GM18861 (cell line): Measurements from ENCODE around the gene PGM2.

Experiments
- ATAC-seq: cut with Tn5 transposase; IDR thresholded peaks from one replicate; pipeline ENCODE4 v1.9.1; 2021; ENCODE audit not compliant: unreplicated experiment

PGM2 gene

DNA sequence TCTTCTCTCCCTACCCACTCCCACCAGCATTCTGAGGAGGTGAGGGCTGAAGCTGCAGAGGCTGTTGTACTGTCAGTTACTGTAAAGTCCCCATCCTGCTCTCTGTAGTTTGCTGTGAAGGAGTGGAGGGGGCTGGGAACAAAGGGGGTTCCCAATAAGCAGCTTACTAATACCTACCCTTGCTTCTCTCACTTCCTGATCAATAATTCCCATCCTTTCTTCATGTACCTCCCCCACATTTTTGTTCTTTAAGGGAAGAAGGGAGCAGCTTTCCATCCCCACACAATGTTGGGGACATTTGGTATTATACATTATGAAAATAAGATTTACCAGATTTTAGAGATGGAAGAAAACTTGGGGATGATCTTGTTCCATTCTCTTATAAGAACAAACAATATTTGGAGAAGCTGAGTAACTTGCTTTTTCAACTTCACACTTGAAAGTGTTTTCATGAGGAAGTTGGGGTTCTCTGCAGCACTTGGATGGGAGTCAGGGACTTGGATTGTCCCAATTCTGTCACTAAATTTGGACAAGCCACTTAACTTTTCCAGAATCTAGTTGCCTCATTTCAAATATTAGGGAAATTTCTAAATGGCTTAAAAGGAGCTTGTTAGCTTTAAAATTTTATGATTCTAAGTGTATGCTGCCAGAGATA lies 69.8 kb downstream of the PGM2 start:
- no peak for ATAC-seq

DNA sequence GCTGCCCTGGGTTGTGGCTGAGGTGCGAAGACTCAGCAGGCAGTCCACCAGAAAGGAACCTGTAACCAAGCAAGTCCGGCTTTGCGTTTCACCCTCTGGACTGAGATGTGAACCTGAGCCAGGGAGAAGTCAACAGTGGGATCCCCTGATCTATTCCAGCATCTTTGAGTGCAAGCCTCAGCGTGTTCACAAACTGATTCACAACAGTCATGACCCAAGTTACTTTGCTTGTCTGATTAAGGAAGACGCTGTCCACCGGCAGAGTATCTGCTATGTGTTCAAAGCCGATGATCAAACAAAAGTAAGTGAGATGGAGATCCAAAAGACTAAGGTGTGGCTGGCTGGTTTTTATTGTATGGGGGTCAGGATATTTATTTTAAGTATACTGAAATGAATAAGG lies 75.7 kb downstream of the PGM2 start:
- no peak for ATAC-seq

DNA sequence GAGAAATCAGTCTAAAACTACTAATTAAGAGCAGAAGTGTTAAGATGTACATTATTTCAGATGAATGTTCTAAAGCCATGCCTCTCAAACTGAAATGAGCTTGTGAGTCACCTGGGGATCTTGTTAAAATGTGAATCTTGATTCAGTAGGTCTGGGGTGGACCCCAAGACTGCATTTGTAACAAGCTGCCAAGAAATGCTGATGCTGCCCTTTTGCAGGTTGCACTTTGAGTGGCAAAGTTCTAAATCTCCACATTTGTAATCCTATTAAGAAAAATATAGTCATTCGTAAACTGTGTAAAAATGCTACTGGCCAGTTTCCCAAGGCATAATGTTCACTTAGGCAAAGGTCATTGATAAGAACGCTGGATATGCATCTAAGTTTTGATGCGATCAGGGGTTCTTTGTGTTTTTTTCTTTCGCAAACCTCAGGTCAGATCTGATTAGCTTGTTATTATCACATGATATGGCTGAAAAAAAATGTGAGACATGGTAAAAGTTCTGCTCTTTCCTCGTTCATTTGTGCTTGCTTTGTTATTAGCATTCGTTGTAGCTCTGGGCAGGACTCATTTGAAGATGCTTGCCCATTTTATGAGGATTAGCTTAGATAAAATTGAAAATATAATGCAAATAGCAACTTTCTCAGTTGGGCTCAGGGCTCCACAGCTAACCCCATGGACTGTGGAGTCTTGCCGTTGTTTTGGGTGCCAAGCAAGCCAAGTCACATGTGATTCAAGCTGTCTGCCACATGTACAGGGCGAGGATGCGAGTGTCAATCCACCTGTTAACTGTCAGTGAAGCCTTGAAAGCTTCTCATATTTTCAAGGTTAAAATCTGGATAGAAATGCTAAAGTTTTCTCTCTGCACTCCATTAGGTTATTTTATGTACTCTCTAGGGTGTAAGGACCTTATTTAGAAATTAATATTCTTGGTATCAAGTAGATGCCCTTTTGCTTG lies 76.5 kb downstream of the PGM2 start:
- no peak for ATAC-seq

DNA sequence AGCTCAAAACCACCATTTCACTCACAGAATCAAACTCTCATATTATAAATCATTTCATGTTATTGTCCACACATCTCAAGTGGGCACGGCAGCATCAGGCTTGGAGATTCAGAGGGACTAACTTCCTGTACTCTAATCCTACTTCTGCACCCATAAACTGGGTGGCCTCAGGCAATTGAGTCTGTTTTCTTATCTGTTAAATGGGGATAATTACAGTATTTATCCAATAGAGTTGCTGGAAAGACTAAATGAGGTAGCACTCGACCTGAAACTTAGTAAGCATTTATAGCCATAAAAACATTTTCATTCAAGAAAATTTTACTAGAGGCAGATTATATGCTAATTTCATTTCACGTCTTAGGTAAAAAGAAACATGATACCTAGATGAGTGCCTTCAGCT lies 77.4 kb downstream of the PGM2 start:
- no peak for ATAC-seq

DNA sequence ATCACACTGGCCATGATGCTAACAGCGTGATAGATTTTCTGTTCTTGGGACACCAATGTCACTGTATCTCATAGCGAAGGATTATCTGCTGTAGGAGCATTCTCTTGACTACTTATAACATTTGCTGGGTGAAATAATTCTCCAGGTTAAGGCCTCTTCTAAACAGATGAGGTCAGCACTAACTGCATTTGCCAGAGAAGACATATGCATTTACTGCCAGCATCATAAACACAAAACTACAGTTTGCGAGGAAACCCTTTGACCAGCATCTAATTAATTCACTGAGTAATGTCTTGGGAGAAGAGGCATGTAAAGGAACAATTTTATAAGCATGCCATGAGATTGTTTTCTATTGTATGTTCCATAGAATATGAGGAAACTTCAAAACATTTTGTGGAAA lies 78.3 kb downstream of the PGM2 start:
- no peak for ATAC-seq

DNA sequence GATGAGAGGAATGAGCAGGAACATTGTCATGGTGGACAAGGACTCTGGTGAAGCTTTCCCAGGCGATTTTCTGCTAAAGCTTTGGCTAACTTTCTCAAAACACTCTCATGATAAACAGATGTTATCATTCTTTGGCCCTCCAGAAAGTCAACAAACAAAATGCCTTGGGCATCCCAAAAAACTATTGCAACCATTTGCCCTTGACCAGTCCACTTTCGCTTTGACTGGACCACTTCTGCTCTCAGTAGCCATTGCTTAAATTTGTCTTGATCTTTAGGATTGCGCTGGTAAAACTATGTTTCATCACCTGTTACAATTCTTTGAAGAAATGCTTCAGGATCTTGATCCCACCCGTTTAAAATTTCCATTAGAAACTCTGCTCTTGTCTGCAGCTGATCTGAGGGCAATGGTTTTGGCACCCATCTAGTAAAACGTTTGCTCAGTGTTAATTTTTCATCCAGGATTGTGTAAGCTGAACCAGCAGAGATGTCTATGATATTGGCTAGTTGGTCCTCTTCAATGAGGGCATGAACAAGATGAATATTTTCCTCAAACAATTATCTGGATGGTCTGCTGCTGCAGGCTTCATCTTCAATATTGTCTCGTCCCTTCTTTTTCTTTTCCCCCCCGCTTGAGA lies 79.2 kb downstream of the PGM2 start:
- no peak for ATAC-seq

DNA sequence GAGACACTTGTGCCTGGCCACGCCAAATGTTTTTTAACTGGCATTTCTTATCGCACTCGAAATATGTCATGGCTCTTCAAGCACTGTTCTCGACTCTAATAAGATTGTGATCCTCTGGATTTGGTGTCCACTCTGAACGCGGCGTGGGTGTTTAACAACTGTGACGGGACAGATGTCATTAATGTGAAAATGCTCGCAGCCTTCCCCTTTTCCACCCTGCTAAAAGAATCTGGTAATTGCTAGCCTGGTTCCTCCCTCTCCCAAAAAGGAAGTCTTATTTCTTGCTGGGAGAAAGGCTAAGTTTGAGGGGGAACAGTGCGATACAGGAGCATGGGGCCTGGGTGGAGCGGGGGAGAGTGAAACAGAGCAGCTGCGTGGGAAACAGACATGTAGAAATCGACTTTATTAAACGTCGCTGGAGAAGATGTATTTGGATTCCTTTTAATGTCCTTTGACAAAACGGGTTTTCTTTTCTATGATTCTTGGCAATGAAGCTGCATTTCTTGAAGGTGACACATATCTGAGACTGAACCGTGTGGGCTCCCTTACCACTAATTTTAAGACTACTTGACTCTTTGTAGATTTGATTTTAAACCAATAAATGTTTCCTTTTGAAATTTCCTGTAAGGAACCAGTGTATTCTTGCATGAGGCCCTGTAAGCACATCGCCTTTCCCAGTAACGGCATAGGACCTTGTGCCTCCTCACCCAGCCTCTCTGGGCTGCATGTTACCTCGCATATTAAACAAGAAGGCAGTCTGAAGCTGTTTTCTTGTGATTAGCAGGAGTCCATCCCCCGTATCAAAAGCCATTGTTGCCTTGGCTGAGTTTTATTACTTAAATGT lies 82.2 kb downstream of the PGM2 start:
- no peak for ATAC-seq

DNA sequence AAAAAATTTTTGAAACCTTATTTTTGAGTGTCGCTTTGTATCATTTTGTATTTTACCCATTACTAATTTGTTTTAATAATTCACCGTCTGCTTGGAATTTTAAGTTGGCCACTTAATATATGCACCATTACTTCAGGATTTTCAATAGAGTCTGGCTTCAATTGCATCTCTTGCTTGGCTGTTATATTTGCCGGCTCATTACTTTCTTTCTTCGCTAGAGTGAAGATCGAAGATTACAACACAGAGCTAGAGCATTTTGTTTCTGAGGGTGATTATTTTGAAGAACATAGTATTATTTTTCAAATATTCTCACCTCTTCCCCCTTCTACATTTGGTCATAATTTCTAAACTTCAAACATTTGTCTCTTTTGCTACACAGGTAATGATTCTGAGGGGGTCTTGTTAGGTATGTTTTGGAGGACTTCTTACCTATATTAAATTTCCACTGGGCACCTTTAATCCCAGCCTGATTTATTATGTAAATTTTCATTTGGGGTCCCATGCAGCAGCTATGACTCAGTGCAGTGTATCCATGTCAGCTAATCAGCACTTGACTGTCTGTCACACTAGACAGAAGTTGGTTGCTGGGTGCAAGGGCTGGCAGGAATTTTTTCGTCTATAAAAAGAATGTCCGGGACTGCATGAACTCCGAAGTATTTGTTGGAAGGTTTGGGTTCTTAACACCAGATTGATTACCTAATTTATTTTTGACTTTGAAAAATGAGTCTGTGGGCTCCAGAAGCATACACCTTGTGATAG lies 83.0 kb downstream of the PGM2 start:
- no peak for ATAC-seq

DNA sequence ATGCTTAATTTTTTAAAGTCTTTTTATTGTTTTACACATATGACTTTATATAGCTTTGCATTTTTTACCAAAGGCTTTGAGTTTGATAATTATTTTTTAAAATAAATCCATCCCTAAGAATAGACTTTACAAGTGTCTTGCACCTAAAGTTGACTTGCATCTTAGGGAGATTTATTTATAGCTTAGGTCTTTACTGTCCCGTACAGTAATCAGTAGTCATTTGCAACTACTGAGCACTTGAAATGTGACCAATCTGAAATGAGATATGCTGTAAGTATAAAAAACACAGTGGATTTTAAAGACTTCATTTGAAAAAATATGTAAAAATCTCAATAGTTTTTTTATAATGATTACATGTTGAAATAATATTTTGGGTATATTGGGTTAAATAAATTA lies 83.6 kb downstream of the PGM2 start:
- no peak for ATAC-seq
